A549 (cell line): ENCODE results near the gene POP4.

ENCODE experiments used
- BHLHE40 ChIP-seq: IDR thresholded peaks from 2 replicates; pipeline ENCODE4 v1.6.1; 2012; ENCODE audit warnings: low read depth, low read length, inconsistent platforms
- CEBPB ChIP-seq, 2 experiments: fragments of >200 bp in 1 of 2; sonication (Bioruptor Twin) in 1 of 2; formaldehyde crosslinking in 1 of 2; IDR thresholded peaks; 2 replicates each; pipeline ENCODE4 v1.6.1; 2012 to 2016
- CTCF ChIP-seq: fragments of >200 bp; sonication (Bioruptor Twin); formaldehyde crosslinking; IDR thresholded peaks from 3 replicates; pipeline ENCODE4 v1.5.1; 2016
- POLR2A ChIP-seq: IDR thresholded peaks from 2 replicates; pipeline ENCODE4 v1.6.1; 2012; ENCODE audit warnings: mild to moderate bottlenecking, low read length
- RAD21 ChIP-seq, 2 experiments: fragments of >200 bp in 1 of 2; sonication (Bioruptor Twin) in 1 of 2; formaldehyde crosslinking in 1 of 2; IDR thresholded peaks in 1 of 2; conservative IDR thresholded peaks in 1 of 2; 2 replicates in 1 of 2; 3 replicates in 1 of 2; pipeline ENCODE4 v1.6.1; 2012 to 2018; ENCODE audit warnings: inconsistent platforms in 1 of 2
- USF2 ChIP-seq: fragments of 450-650 bp; IDR thresholded peaks from 2 replicates; pipeline ENCODE4 v1.6.1; 2014; ENCODE audit warnings: antibody characterized with exemption

DNA sequence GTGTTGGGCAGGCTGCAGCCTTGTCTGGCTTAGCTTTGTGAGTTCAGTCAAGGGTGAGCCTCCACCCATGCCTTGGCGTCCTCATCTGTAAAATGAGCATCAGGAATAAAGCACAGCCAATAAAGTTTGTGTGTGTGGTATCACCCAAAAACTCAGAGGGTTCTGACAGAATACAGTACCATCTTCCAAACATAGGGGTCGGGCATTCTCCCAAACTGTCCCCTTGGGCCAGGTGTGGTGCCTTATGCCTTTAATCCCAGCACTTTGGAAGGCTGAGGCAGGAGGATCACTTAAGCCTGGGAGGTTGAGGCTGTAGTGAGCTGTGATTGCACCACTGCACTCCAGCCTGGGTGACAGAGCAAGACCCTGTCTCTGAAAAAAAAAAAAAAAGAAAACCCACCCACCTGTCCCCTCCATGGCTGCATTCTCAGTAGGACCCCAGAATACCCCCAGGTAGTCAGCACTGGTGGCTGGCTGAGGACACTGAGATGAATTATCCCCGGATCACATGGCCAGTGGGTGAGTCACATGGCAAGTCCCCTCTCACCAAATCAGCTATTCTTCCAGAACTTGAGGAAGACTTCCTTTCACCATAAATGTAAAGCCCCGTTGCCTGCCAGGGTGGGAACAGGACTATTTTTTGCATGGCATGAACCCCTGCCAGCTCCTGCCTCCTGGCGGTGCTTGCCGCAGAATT is 18.6 kb downstream of the POP4 start:
- TF ChIP-seq RAD21 (conservative IDR thresholded peaks at IDR 0.05 in 1 of 2, IDR thresholded peaks at IDR 0.05 in 1 of 2) (no peak), CEBPB (IDR thresholded peaks at IDR 0.05) (no peak), POLR2A (no peak), USF2 (0 out of 2 replicates have a peak, but pooled peaks have one; percentile 42), BHLHE40 (no peak), CTCF (no peak)
